ENCODE results near the gene ZNF280B.

DNA sequence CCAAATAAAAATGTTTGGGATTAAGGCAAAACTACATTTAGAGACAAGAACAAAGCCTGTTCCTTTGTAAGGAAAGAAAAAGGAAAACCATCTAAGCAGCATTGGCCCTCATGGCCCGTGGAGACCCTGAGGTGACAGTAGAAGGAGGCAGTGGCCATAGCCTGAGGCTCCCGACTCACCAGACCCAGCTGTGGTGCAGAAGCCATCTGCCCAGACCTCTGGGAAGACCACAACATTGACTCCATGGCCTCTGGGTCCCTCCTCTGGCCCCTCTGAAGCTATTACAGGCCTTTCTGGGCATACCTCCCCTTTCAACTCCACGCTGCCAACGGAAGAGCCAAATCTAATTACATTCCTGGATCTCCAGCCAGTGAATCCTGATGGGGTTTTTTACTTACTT lies 44.1 kb upstream of the ZNF280B start:
- TF ChIP-seq NR3C1 (CRISPR knock-in tag; conservative IDR thresholded peaks at IDR 0.05; ENCODE audit: low read depth) (no peak), ZNF423 (CRISPR knock-in tag; IDR thresholded peaks at IDR 0.05) (no peak), ZNF317 (CRISPR knock-in tag; IDR thresholded peaks at IDR 0.05; ENCODE audit: borderline replicate concordance, low read depth) (no peak)
- TF ChIP-seq, protein P1, sequence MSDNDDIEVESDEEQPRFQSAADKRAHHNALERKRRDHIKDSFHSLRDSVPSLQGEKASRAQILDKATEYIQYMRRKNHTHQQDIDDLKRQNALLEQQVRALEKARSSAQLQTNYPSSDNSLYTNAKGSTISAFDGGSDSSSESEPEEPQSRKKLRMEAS (CRISPR knock-in tag; IDR thresholded peaks at IDR 0.05), result no peak
- TF ChIP-seq, protein P2, sequence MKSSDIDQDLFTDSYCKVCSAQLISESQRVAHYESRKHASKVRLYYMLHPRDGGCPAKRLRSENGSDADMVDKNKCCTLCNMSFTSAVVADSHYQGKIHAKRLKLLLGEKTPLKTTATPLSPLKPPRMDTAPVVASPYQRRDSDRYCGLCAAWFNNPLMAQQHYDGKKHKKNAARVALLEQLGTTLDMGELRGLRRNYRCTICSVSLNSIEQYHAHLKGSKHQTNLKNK (CRISPR knock-in tag; IDR thresholded peaks at IDR 0.05), result no peak
- TF ChIP-seq, protein P3, sequence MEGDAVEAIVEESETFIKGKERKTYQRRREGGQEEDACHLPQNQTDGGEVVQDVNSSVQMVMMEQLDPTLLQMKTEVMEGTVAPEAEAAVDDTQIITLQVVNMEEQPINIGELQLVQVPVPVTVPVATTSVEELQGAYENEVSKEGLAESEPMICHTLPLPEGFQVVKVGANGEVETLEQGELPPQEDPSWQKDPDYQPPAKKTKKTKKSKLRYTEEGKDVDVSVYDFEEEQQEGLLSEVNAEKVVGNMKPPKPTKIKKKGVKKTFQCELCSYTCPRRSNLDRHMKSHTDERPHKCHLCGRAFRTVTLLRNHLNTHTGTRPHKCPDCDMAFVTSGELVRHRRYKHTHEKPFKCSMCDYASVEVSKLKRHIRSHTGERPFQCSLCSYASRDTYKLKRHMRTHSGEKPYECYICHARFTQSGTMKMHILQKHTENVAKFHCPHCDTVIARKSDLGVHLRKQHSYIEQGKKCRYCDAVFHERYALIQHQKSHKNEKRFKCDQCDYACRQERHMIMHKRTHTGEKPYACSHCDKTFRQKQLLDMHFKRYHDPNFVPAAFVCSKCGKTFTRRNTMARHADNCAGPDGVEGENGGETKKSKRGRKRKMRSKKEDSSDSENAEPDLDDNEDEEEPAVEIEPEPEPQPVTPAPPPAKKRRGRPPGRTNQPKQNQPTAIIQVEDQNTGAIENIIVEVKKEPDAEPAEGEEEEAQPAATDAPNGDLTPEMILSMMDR (IDR thresholded peaks at IDR 0.05), result no peak
- TF ChIP-seq, protein P4, sequence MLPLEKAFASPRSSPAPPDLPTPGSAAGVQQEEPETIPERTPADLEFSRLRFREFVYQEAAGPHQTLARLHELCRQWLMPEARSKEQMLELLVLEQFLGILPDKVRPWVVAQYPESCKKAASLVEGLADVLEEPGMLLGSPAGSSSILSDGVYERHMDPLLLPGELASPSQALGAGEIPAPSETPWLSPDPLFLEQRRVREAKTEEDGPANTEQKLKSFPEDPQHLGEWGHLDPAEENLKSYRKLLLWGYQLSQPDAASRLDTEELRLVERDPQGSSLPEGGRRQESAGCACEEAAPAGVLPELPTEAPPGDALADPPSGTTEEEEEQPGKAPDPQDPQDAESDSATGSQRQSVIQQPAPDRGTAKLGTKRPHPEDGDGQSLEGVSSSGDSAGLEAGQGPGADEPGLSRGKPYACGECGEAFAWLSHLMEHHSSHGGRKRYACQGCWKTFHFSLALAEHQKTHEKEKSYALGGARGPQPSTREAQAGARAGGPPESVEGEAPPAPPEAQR (CRISPR knock-in tag; IDR thresholded peaks at IDR 0.05), result no peak

All from WTC11 (cell line).